SU-DHL-6 (cell line): ENCODE data around the gene OR5A2.

ENCODE experiments used
- H2AFZ ChIP-seq: fragments of 200-600 bp; sonication (generic); 2 replicates; pipeline ENCODE4 v1.6.1; 2014; ENCODE audit warnings: low read depth, mild to moderate bottlenecking, moderate library complexity, mixed read lengths, antibody characterized with exemption, low read length; ENCODE audit not compliant: severe bottlenecking
- H3F3A ChIP-seq: fragments of 200-600 bp; shearing (Covaris generic); 2 replicates; pipeline ENCODE4 v1.6.0; 2016; ENCODE audit warnings: antibody characterized with exemption, mild to moderate bottlenecking; ENCODE audit not compliant: insufficient read depth
- H3K27ac ChIP-seq: fragments of 200-600 bp; sonication (generic); 2 replicates; pipeline ENCODE4 v1.5.1; 2016; ENCODE audit warnings: low read depth, mild to moderate bottlenecking, low read length, moderate library complexity, mixed read lengths
- H3K27me3 ChIP-seq: fragments of 200-600 bp; sonication (generic), shearing (Covaris generic); 2 replicates; pipeline ENCODE4 v1.6.0; 2014; ENCODE audit warnings: mild to moderate bottlenecking, low read length
- H3K36me3 ChIP-seq: fragments of 200-600 bp; sonication (generic); 2 replicates; pipeline ENCODE4 v1.6.1; 2014; ENCODE audit warnings: mild to moderate bottlenecking, low read length, mixed read lengths
- H3K4me2 ChIP-seq: fragments of 300-600, 200-600 bp; shearing (Covaris generic), sonication (generic); 2 replicates; pipeline ENCODE4 v1.6.0; 2014; ENCODE audit warnings: low read length, low read depth, mild to moderate bottlenecking; ENCODE audit not compliant: poor library complexity, severe bottlenecking
- H3K4me3 ChIP-seq: fragments of 200-600 bp; sonication (generic); 2 replicates; pipeline ENCODE4 v1.5.1; 2014; ENCODE audit warnings: antibody characterized with exemption, low read length, mild to moderate bottlenecking, mixed read lengths; ENCODE audit not compliant: insufficient read depth, poor library complexity, severe bottlenecking
- H3K79me2 ChIP-seq: fragments of 200-600 bp; sonication (generic); 2 replicates; pipeline ENCODE4 v1.6.1; 2014; ENCODE audit warnings: mild to moderate bottlenecking, low read length, moderate library complexity; ENCODE audit not compliant: insufficient read depth
- H3K9ac ChIP-seq: fragments of 200-600 bp; sonication (generic); 2 replicates; pipeline ENCODE4 v1.7.0; 2014; ENCODE audit warnings: mild to moderate bottlenecking, low read length
- H3K9me2 ChIP-seq: fragments of 200-600 bp; sonication (generic); replicated peaks from 2 replicates; pipeline ENCODE4 v1.6.1; 2014; ENCODE audit warnings: low read length; ENCODE audit not compliant: insufficient read depth
- H3K9me3 ChIP-seq: fragments of 200-600 bp; sonication (generic); 2 replicates; pipeline ENCODE4 v1.6.1; 2014; ENCODE audit warnings: low read length, mixed read lengths; ENCODE audit not compliant: insufficient read depth
- H4K20me1 ChIP-seq: fragments of 200-600 bp; sonication (generic); 2 replicates; pipeline ENCODE4 v1.6.1; 2014; ENCODE audit warnings: low read depth, mild to moderate bottlenecking, antibody characterized with exemption, low read length, moderate library complexity, mixed read lengths
- EZH2phosphoT487 ChIP-seq: fragments of 200-600 bp; sonication (generic), shearing (Covaris generic); conservative IDR thresholded peaks from 2 replicates; pipeline ENCODE4 v1.6.1; 2018; ENCODE audit warnings: mild to moderate bottlenecking, antibody characterized with exemption, low read length, moderate library complexity, mixed read lengths
- TF ChIP-seq, protein P1 (sequence below): fragments of 200-600 bp; sonication (generic); IDR thresholded peaks from one replicate; pipeline ENCODE4 v1.5.1; 2017; ENCODE audit warnings: antibody characterized with exemption, mild to moderate bottlenecking, low read length, moderate library complexity; ENCODE audit not compliant: insufficient read depth, poor library complexity, severe bottlenecking

Gene OR5A2

DNA sequence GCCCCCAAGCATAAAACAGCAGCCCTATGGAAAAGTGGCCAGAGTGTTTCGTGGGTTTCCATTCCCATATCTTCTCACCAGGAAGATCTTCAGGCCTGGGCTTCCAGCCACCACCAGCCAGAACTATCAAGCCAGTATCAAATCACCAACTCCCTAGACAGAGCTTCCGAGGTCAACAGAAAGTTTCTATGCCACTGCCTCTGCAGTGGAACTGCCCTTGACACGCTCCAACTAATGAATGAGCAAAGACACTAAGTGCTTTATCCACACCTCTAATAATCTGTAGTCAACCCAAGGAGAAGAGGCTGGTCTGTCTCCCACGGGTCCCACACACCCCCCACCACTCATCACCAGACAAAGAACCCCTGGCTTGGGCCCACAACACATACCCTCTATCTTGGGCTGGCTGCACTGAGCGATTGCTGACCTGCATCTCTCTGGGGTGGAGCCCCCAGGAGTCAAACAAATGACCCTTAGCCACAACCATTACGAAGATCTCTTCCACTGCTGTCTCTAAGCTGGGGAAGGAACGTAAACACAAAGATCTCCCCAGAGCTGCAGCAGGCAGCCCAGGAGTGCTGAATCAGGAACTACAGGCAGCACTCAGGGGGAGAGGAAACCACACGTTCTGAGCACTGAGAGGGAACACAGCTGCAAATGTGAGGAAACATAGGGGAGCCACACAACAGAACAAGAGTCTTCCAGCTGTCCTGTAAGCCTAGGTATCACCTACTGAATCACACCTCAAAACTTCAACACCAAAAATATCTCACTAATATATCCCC is 57.8 kb downstream of the OR5A2 start:
- TF ChIP-seq, protein P1, sequence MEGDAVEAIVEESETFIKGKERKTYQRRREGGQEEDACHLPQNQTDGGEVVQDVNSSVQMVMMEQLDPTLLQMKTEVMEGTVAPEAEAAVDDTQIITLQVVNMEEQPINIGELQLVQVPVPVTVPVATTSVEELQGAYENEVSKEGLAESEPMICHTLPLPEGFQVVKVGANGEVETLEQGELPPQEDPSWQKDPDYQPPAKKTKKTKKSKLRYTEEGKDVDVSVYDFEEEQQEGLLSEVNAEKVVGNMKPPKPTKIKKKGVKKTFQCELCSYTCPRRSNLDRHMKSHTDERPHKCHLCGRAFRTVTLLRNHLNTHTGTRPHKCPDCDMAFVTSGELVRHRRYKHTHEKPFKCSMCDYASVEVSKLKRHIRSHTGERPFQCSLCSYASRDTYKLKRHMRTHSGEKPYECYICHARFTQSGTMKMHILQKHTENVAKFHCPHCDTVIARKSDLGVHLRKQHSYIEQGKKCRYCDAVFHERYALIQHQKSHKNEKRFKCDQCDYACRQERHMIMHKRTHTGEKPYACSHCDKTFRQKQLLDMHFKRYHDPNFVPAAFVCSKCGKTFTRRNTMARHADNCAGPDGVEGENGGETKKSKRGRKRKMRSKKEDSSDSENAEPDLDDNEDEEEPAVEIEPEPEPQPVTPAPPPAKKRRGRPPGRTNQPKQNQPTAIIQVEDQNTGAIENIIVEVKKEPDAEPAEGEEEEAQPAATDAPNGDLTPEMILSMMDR, result no peak
- no peak for TF ChIP-seq EZH2phosphoT487
- Histone ChIP-seq H4K20me1 (no peaks in the 10 kb centered on the region), H3F3A (no peaks in the 10 kb centered on the region), H2AFZ (no peak overlapping the region), H3K79me2 (no peaks in the 10 kb centered on the region), H3K27ac (no peak overlapping the region), H3K9me3 (no peaks in the 10 kb centered on the region), H3K36me3 (no peaks in the 10 kb centered on the region), H3K4me3 (no peak overlapping the region), H3K9ac (no peak overlapping the region), H3K9me2 (no peaks in the 10 kb centered on the region), H3K27me3 (no peaks in the 10 kb centered on the region), H3K4me2 (no peak overlapping the region)
